Skeletal muscle satellite cell (primary cell): ENCODE data around the gene BRAP.
"Not testable (repeated sequence)": the region's sequence is repeated elsewhere in the genome, so short reads cannot be mapped to it uniquely, and the experiment has no call there.

Source experiments
- H3K27me3 ChIP-seq: 2 replicates; pipeline ENCODE4 v1.7.0; 2013; ENCODE audit warnings: low read length; ENCODE audit not compliant: control insufficient read depth, insufficient read depth
- H3K36me3 ChIP-seq: 2 replicates; pipeline ENCODE4 v1.7.0; 2013; ENCODE audit warnings: mild to moderate bottlenecking, control low read depth, low read length; ENCODE audit not compliant: insufficient read depth
- H3K4me1 ChIP-seq: 2 replicates; pipeline ENCODE4 v1.7.0; 2013; ENCODE audit warnings: low read length; ENCODE audit not compliant: control insufficient read depth, insufficient read depth
- H3K4me2 ChIP-seq: 2 replicates; pipeline ENCODE4 v1.7.0; 2013; ENCODE audit warnings: mild to moderate bottlenecking, low read length
- H3K4me3 ChIP-seq: 2 replicates; pipeline ENCODE4 v1.7.0; 2013; ENCODE audit warnings: low read length
- H3K9ac ChIP-seq: 2 replicates; pipeline ENCODE4 v1.7.0; 2013; ENCODE audit warnings: mild to moderate bottlenecking, low read depth, low read length, moderate library complexity
- H3K9me3 ChIP-seq: replicated peaks from 2 replicates; pipeline ENCODE4 v1.7.0; 2013; ENCODE audit warnings: mild to moderate bottlenecking, control low read depth, low read length

BRAP gene

DNA sequence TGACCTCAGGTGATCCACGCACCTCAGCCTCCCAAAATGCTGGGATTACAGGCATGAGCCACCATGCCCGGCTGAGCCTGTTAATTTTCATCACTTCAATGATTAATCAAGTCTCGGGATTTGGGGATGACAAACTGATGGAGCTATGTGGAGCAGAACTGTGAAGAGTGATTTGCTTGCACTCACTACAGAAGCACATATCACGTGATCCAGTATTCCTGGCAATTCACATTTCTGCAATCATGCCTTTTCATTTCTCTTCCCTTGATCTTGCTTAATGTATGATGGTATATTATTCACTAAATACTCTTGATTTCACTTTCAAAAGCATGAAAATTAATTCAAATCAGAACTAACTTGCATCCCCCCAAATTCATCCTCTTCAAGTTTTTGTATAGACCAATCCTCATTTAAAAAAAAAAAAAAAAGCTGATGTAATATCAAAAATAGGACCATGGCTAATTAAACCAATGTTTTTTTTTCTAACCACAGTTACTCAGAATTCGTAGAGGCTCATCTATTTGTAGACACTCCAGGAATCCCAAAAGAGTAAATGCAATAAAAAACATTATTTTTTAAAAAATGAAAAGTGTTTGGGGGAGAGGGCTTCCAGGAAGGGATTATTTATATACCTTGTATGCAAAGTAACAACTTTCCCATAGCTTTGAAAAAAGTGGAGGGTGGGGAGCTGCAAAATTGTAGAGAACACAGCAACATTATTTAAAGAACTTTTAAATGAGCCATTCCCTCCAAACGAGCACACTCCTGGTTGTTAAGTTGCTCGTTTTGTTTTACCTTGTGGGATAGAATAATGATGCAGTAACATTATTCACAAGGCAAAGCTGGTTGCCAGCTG is 79.6 kb downstream of the BRAP start:
- Histone ChIP-seq H3K9me3 (no peaks in the 10 kb centered on the region), H3K36me3 (no peaks in the 10 kb centered on the region), H3K4me1 (no peaks in the 10 kb centered on the region), H3K9ac (no peak overlapping the region), H3K4me3 (no peak overlapping the region), H3K27me3 (no peaks in the 10 kb centered on the region), H3K4me2 (no peak overlapping the region)

DNA sequence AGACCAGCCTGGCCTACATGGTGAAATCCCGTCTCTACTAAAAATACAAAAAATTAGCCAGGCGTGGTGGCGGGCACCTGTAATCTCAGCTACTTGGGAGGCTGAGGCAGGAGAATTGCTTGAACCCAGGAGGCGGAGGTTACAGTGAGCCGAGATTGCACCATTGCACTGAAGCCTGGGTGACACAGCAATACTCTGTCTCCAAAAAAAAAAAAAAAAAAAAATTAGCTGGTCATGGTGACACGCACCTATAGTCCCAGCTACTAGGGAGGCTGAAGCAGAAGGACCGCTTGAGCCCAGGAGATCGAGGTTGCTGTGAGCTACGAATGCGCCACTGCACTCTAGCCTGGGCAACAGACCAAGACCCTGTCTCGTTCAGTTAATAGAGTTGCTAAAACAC is 82.9 kb downstream of the BRAP start:
- H3K27me3 ChIP-seq, H3K4me3 ChIP-seq, H3K9me3 ChIP-seq, H3K4me1 ChIP-seq, H3K9ac ChIP-seq, H3K4me2 ChIP-seq, H3K36me3 ChIP-seq: not testable (repeated sequence)

DNA sequence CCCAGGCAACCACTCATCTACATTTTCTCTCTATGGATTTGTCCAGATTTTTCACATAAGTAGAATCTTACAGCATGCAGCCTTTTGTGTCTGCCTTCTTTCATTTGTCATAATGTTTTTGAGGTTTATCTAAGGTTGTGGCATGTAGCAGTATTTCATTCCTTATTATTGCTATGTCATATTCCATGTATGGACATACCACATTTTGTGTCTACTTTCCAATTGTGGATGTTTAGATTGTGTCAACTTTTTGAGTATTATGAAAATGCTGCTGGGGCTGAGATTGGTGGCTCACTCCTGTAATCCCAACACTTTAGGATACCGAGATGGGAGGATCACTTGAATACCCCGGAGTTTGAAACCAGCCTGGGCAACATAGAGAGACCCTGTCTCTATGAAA is 83.4 kb downstream of the BRAP start:
- Histone ChIP-seq H3K9me3 (no peaks in the 10 kb centered on the region), H3K27me3 (no peaks in the 10 kb centered on the region), H3K4me1 (peaks cover 6% of the 10 kb centered on the region), H3K4me3 (no peak overlapping the region), H3K9ac (no peak overlapping the region), H3K36me3 (no peaks in the 10 kb centered on the region), H3K4me2 (no peak overlapping the region)

DNA sequence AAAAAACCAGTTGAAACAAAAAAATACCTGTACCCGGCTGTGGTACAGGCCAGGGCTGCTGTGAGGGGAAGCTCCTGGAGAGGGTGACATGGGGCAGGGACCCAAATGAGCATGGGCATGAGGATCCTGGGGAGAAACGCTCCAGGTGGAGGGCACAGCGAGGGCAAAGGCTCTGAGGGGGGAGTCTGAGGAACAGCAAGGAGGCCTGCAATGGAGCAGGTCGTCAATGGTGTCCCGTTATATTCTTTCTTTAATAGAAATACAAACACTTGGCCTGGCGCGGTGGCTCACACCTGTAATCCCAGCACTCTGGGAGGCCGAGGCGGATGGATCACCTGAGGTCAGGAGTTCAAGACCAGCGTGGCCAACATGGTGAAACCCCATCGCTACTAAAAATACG is 84.8 kb downstream of the BRAP start:
- not testable (repeated sequence) for H3K9me3 ChIP-seq, H3K36me3 ChIP-seq, H3K9ac ChIP-seq, H3K4me3 ChIP-seq, H3K27me3 ChIP-seq, H3K4me2 ChIP-seq
- H3K4me1 ChIP-seq = peaks cover 14% of the 10 kb centered on the region

DNA sequence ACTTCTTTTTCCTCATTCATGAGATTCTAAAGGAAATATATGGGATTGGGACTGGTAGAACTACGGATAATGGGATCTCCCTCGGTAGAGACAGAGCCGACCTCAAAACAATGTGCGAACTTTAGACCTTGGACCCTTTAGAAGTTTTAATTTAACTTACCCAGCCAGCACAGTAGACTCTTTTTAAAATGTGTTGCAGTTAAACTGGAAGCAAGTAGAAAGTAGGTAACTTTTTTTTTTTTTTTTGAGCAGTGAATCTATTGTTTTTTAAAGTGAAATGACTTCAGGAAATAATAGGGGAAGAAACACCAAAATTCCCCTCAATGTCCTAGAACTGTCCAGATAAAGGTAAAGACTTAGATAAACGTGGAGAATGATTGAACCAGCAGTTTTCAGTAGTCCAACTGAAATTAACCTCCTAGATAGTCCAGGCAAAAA is 85.5 kb downstream of the BRAP start:
- H3K9ac ChIP-seq = peak overlapping the region; percentile 97

GRCh38 chr12:111599453-111600204 is 86.1 kb downstream of the BRAP start:
- no peaks in the 10 kb centered on the region for H3K27me3 ChIP-seq
- H3K4me2 ChIP-seq = peak overlapping the region; percentile 85
- peak overlapping the region; percentile 98 for H3K4me3 ChIP-seq
- peak overlapping the region; percentile 97 for H3K9ac ChIP-seq
- H3K4me1 ChIP-seq = peaks cover 27% of the 10 kb centered on the region
- H3K9me3 ChIP-seq = no peaks in the 10 kb centered on the region
- H3K36me3 ChIP-seq = no peaks in the 10 kb centered on the region

More for the DNA sequence above, 85.5 kb downstream of the BRAP start:
- Histone ChIP-seq H3K36me3 (no peaks in the 10 kb centered on the region), H3K27me3 (no peaks in the 10 kb centered on the region), H3K9me3 (no peaks in the 10 kb centered on the region), H3K4me2 (peak overlapping the region; percentile 85), H3K4me1 (peaks cover 22% of the 10 kb centered on the region), H3K4me3 (peak overlapping the region; percentile 98)

- Histone ChIP-seq H3K4me3 (peak within 1 kb of the TSS; percentile 98), H3K4me1 (peaks cover 35% of the 10 kb centered on the region), H3K27me3 (no peaks in the 10 kb centered on the region), H3K4me2 (peak within 1 kb of the TSS; percentile 85), H3K9me3 (no peaks in the 10 kb centered on the region), H3K9ac (peak within 1 kb of the TSS; percentile 97), H3K36me3 (no peaks in the 10 kb centered on the region)
Measured at GRCh38 chr12:111598637-111599452, 86.9 kb downstream of the BRAP start, which contains the start of gene ATXN2. Gene ATXN2 (minus strand): TSS chr12:111599315. CDS start chr12:111599034, 281 bp downstream.

- Histone ChIP-seq H3K4me1 (peaks cover 40% of the 10 kb centered on the region), H3K27me3 (no peaks in the 10 kb centered on the region), H3K4me2 (peak overlapping the region; percentile 82), H3K4me3 (peak overlapping the region; percentile 98), H3K9ac (peak overlapping the region; percentile 97), H3K9me3 (no peaks in the 10 kb centered on the region), H3K36me3 (no peaks in the 10 kb centered on the region)
Measured at GRCh38 chr12:111597831-111598636, 87.7 kb downstream of the BRAP start.

DNA sequence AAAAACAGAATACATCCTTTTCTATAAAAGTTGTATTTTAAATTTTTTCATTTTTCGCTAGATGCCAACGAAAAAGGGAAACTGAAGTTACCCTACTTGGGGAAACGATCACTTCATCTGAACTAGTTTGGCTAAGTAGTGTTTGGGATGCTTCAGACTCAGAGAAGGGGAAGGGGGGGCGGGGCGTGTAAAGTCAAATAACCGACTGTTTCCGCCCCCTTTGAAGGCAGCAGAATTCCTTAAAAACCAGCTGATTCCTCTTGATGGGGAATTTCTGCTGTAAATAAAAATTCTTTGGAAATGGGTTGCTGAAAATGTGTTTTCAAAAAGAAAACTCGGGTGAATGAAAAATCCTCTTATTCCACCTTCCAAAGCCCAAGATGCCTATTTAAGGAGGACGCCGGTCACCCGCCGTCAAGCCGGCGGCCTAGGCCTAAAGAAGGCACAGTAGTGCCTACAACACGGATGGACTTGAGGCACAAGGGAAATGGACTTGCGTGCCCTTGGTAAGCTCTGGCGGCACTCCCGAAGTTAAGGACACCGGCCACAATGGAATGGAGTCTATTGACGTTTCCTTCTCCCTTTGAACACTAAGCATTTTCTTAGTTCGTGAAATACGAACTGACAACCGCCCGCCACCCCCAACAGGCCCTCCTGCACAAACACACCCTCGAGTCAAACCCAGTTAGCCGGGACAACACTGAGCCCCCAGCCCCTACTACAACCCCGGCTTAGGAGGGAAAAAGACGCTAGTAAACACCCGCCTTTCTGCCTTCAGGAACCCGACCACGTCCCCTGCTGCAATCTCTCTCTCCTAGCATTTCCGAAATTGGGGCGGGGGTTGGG is 88.5 kb downstream of the BRAP start:
- peaks cover 40% of the 10 kb centered on the region for H3K4me1 ChIP-seq
- peak overlapping the region; percentile 98 for H3K4me3 ChIP-seq
- no peaks in the 10 kb centered on the region for H3K36me3 ChIP-seq

DNA sequence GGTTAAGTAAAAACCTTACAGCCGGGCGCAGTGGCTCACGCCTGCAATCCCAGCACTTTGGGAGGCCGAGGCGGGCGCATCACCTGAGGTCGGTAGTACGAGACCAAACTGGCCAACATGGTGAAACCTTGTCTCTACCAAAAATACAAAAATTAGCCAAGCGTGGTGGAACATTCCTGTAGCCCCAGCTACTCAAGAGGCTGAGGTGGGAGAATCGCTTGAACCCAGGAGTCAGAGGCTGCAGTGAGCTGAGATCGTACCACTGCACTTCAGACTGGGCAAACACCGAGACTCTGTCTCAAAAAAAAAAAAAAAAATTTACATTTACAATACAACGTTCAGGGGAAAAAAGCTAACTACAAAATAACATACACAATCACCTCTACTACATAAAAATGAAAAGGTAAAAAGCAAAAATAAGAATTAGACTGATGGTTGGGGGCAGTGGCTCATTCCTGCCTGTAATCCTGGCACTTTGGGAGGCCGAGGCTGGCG is 90.4 kb downstream of the BRAP start:
- H3K36me3 ChIP-seq, H3K9me3 ChIP-seq, H3K9ac ChIP-seq, H3K27me3 ChIP-seq: not testable (repeated sequence)
- Histone ChIP-seq H3K4me2 (peak overlapping the region; percentile 82), H3K4me1 (peaks cover 38% of the 10 kb centered on the region), H3K4me3 (peak overlapping the region; percentile 98)

More for the DNA sequence above, 88.5 kb downstream of the BRAP start:
- Histone ChIP-seq H3K4me2 (peak overlapping the region; percentile 82), H3K9ac (peak overlapping the region; percentile 97), H3K27me3 (no peaks in the 10 kb centered on the region), H3K9me3 (no peaks in the 10 kb centered on the region)
